ENCODE measurements around the gene PRODH.
"Not testable (repeated sequence)": the region's sequence is repeated elsewhere in the genome, so short reads cannot be mapped to it uniquely, and the experiment has no call there.

PRODH gene

GRCh38 chr22:18968011-18968749, 32.1 kb upstream of the PRODH start:
- DNase-seq: peak; percentile 16

- DNase-seq: not testable (repeated sequence)
Measured at GRCh38 chr22:18967391-18968010, 31.4 kb upstream of the PRODH start.

GRCh38 chr22:18966748-18967147, 30.7 kb upstream of the PRODH start:
- no peak for DNase-seq

DNA sequence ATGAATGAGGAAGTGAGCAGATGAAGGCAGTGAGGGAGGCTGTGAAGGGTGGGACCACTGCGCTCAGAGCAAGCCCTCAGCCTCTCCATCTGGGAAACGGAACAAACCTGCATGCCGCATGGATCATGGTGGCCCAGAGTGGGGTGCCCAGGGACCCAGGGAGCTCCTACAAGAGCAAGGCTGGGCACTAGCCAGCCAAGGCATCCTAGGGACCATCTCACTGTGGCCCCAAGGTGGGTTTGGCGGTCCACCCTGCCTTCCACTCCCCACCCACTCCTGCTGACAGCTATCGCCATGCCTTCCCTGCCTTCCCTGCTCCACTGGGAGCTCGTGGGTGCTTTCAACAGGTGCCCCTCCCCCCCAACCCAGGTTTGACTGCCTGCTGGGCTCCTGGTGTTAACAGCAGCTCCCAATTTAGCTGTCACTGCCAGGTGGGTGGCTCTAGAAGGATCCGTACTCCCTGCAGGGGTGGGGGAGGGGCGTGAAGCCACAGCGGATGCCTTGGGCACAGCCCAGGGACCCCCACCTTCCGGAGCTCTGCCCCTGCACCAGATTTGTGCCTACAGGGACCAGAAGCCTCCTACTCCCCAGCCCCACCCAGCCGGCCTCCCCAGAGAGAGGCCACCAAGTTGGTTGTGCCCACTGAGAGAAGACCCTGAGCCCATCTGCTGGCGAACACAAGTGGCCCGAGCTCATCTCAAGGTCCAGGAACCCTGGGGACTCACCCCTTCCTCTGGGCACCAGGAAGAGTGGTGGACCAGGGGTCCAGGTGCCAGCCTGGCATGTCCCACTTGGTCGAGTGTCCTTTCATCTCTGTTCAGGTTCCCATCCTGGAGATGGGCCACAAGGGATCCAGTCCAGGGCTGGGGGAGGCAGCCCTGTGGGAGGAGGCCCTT, 29.7 kb upstream of the PRODH start:
- no peak for DNase-seq

GRCh38 chr22:18964501-18965265, 28.6 kb upstream of the PRODH start:
- not testable (repeated sequence) for DNase-seq

GRCh38 chr22:18964051-18964450, 28.0 kb upstream of the PRODH start:
- DNase-seq: not testable (repeated sequence)

DNA sequence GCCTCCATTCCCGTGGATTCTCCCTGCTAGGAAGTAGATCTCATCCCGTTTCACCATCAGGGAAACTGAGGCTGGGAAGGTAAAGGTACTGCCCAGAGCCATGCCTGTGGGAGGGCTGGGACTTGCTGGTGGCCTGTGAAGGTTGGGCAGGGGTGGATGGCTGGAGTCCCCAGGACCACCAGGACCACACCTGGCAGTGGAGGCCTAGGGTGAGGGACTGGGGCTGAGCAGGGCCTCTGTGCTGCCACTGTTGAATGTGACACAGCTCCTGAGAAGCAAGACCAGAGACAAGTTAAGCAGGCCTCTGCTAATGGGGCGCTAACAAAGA, 26.2 kb upstream of the PRODH start:
- no peak for DNase-seq

GRCh38 chr22:18961632-18962307, 25.7 kb upstream of the PRODH start:
- DNase-seq: not testable (repeated sequence)

GRCh38 chr22:18961201-18961600, 25.1 kb upstream of the PRODH start:
- DNase-seq: not testable (repeated sequence)

DNA sequence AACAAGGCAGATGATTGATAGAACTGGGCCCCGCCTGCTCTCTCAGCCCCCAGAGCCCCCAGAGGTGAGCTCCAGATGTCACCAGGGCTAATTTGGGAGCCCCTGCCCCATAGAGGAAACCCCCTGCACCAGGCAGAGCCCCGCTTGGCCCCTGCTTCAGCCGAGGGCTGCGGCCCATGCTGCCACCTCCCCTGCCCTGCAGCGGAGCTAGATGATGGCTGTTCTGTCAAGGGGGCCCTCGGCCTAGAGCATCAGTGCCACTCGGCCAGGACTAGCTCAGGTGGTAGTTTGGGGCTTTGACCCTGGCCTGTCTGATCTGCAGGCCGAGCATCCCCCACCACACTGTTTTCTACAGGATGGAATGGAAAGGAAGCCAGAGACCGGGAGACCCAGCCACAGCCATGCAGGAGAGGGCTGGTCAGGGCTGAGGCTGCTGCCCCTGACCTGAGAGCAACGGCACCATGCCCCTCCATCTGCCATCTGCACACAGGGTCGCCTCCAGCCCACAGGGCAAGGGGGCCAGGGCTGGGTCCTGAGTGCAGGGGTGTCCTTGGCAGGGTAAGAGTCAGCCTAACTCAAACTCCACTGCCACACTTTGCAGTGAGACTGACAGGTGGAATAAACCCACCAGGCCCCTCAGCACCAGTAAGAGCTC, 24.2 kb upstream of the PRODH start:
- not testable (repeated sequence) for DNase-seq

DNA sequence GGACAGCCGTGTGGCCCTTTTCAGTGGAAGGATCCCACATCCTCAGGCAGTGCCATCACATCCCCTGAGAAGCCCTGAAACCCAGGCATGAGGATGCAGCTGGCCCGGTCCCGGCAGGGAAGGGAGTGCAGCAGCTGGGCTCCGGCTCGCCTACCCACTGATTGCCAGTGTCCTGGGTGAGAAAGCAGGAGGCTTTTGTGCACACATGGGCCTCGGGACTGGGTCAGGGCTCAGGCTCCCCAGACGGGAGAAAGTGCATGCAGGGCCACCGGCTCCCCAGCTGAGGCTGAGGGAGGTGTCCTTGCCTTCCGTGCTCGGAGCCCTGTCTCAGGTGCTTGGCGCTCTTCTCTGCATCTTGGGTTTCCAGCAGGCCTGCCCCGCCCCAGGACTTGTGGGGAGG, 23.6 kb upstream of the PRODH start:
- DNase-seq: not testable (repeated sequence)

GRCh38 chr22:18959266-18959665, 23.2 kb upstream of the PRODH start:
- DNase-seq: not testable (repeated sequence)

DNA sequence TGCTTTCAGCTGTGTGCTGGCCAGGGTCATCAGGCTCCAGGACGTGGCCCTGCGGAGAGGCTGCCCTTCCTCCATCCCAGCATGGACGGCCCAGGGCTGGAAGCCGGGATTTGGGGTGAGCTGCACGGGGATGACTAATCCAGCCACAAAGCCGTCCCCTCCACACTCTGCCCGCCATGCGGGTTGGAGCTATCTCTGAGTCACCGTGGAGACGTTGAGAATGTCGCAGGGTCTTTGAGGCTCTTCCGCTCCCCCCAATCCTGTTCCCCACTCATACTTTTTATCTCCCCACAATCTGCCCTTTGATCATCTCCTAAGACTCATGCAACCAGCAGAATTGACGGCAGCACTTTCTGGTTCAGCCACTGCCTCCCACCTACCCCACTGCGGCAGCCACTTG, 22.6 kb upstream of the PRODH start:
- DNase-seq: not testable (repeated sequence)

DNA sequence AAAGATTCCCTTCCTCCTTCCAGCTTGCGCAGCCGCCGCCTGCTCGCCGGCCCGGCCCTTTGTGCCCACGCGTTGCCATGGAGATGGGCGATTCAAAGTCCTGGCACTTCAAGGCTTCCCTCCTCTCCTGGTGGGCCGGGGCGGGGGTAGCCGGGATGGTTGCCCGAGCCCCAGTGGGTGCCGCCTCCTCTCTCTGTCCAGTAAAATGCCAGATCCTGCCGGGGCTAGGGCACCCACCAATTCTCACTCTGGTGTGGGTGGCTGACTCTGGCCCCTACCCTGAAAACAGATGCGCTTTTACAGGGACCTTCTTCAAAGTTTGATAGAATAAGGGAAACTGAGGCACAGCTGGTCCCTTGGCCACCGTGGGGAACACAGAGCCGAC, 22.2 kb upstream of the PRODH start:
- DNase-seq: not testable (repeated sequence)

DNA sequence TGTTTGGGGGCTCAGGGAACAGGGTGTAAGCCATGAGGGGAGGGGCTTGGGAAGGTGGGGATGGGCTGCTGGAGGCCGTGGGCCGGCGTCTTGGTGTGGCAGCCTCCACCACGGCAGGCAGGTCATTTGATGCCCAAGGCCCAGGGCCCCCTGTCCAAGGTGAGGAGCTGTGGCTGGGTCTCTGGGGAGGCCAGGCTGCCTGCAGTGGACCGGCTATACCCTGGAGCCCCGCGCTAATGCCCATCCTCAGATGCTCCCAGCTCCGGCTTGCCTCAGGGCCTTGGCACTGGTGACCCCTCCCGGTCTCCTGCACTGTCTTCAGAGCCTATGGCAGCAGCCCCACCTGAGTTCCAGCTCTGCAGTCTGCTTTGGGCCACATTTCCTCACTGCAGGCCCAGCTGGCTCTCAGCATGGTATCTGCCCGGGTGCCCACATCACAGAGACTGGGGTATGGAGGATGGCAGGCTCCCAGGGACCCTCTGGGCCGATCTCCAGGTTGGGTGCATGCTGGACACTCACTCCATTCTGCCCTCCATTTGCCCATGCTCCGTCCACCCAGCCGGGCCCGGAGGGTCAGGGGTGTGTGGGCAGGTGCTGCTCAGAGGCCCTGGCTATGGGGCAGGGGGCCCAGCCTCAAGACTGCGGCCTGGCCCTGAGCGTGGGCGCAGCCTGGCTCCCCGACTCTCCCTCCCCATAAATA, 21.7 kb upstream of the PRODH start:
- not testable (repeated sequence) for DNase-seq

GRCh38 chr22:18956956-18957355, 20.9 kb upstream of the PRODH start:
- DNase-seq: not testable (repeated sequence)

- DNase-seq: not testable (repeated sequence)
Measured at GRCh38 chr22:18956121-18956895, 20.2 kb upstream of the PRODH start.

- DNase-seq: no peak
Measured at GRCh38 chr22:18955696-18956095, 19.6 kb upstream of the PRODH start.

GRCh38 chr22:18954990-18955571, 19.0 kb upstream of the PRODH start:
- no peak for DNase-seq

Data from stimulated activated CD4-positive, alpha-beta T cell treated with anti-CD3 and anti-CD28 coated beads, Interleukin-12 subunit alpha, Interleukin-12 subunit beta, amount 100 ng/mL, for 4 hours (primary cell).